ENCODE measurements around the gene FSD2. TPM values are rescaled to one million over a fixed set of nuclear protein-coding genes. Genes with fewer than 3 reads are reported as not detected.

Gene FSD2
- total and polyA plus RNA-seq, 2 of the 8 experiments (the other 6 are each of a cell fraction or from before 2014, with no cell fraction given) = 0.02 TPM; not detected in 1

GRCh38 chr15:82749951-82750830 lies 55.7 kb downstream of the FSD2 start (continued):
- TF ChIP-seq YY1 (IDR thresholded peaks at IDR 0.05; ENCODE audit: low read depth, low read length) = no peak
- TF ChIP-seq CHD1 (IDR thresholded peaks at IDR 0.05; ENCODE audit: low read depth, low read length) = no peak
- no peak for TF ChIP-seq FOSL1 (IDR thresholded peaks at IDR 0.05; ENCODE audit: insufficient read depth, low read depth, low read length)
- TF ChIP-seq RAD21 (IDR thresholded peaks at IDR 0.05 in 1 of 2, conservative IDR thresholded peaks at IDR 0.05 in 1 of 2; ENCODE audit: low read depth in 2 of 2, low read length in 2 of 2) = no peak
- peak; percentile 28 for TF ChIP-seq TAF7 (optimal IDR thresholded peaks at IDR 0.05; ENCODE audit: borderline replicate concordance, low read depth, low read length)
- no peak for TF ChIP-seq MAFK (IDR thresholded peaks at IDR 0.05; ENCODE audit: low read depth, low read length)
- no peak for TF ChIP-seq RFX5 (IDR thresholded peaks at IDR 0.05; ENCODE audit: borderline replicate concordance, low read depth, low read length)
- no peak for TF ChIP-seq RXRA (IDR thresholded peaks at IDR 0.05; ENCODE audit: insufficient read depth, low read depth, low read length)
- TF ChIP-seq PHF8 (conservative IDR thresholded peaks at IDR 0.05; ENCODE audit: low read depth, low read length) = peak; percentile 66
- no peak for TF ChIP-seq KDM1A (IDR thresholded peaks at IDR 0.05; ENCODE audit: borderline replicate concordance, low read length)
- no peak for TF ChIP-seq CTBP2 (IDR thresholded peaks at IDR 0.05; ENCODE audit: borderline replicate concordance, insufficient read depth, insufficient read length, low read length)
- TF ChIP-seq POLR2AphosphoS5 (IDR thresholded peaks at IDR 0.05; ENCODE audit: low read depth, low read length) = no peak
- no peak for TF ChIP-seq JUN (IDR thresholded peaks at IDR 0.05; ENCODE audit: low read depth, low read length)
- TF ChIP-seq HDAC6 (IDR thresholded peaks at IDR 0.05; ENCODE audit: low read depth, low read length) = no peak
- no peak for TF ChIP-seq POU5F1 (IDR thresholded peaks at IDR 0.05; ENCODE audit: low read depth, low read length)
- TF ChIP-seq TEAD4 (IDR thresholded peaks at IDR 0.05; ENCODE audit: low read depth, low read length) = no peak
